ENCODE results near the gene TMCC3.
A peak's percentile ranks its signal among the peaks of the same experiment; 100 is the strongest.

Gene TMCC3

DNA sequence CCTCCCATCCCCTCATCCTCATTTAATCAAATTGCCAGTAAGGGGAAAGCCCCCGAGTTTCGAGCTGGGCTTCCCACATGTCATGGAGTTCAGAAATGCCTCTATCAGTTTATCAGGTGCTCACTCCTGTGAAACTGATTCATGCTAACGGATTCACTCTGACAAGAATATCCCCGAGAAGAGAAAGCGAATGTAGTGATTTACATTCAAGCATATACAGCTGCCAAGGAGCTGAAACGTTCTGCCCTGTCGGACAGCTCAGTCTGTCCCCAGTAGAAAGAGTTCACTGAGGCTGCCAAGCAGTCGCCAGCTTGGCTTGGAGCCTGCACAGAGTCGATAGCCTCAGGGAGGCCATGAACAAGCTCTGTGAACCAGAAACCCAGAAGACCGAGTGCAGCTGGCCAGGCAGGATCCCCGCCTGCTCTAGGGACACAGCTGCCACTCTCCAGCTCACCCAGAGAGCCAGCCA is 88.4 kb downstream of the TMCC3 start:
- peak; percentile 24 for DNase-seq

GRCh38 chr12:94560431-94561221 is 89.7 kb downstream of the TMCC3 start:
- peak; percentile 72 for DNase-seq

- DNase-seq: no peak
Measured at GRCh38 chr12:94558612-94559011, 91.7 kb downstream of the TMCC3 start.

GRCh38 chr12:94557746-94558295 is 92.5 kb downstream of the TMCC3 start:
- DNase-seq: no peak

DNA sequence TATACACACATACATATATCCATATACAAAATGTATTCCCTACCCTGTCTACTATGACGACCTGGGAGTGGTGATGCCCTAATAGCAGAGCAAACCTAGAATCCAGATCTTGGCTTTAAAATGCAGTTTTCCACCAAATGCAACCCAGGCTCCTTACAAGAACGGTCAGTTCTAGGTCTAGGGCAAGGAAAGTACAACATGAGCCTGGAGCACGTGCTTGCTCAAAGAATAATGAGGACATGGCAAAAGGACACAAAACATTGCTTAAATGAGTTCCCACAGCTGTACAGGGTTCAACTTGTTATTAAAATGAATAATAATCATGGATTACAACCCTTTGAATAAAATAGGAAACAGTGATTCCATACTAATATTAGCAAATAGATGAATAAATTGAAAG is 94.7 kb downstream of the TMCC3 start:
- no peak for DNase-seq

DNA sequence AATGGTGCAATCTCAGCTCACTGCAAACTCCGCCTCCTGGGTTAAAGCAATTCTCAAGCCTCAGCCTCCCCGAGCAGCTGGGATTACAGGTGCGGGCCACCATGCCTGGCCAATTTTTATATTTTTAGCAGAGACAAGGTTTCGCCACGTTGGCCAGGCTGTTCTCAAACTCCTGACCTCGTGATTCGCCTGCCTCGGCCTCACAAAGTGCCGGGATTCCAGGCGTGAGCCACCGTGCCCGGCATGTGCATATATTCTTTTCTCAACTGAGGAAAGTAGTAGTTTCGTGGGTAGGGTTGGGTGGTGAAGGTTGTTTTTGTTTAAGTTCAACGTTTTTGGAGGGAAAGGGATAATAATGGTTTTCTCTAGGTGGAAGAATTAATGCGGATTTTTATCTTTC is 96.5 kb downstream of the TMCC3 start:
- no peak for DNase-seq

DNA sequence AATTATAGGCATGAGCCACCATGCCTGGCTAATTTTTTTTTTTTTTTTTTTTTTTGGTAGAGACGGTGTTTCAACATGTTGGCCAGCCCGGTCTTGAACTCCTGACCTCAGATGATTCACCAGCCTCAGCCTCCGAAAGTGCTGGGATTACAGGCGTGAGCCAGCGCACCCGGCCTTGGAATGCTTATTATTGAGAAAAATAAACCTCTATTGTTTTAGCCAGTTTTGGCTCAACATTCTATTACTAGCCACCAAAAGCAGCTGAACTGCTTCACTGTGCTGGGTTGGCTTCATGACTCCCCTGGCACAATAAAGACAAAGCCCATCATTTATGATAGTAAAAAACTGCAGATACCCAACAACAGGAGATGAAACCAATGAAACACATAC is 97.2 kb downstream of the TMCC3 start:
- no peak for DNase-seq

- no peak for DNase-seq
Measured at GRCh38 chr12:94551810-94552209, 98.5 kb downstream of the TMCC3 start.

DNA sequence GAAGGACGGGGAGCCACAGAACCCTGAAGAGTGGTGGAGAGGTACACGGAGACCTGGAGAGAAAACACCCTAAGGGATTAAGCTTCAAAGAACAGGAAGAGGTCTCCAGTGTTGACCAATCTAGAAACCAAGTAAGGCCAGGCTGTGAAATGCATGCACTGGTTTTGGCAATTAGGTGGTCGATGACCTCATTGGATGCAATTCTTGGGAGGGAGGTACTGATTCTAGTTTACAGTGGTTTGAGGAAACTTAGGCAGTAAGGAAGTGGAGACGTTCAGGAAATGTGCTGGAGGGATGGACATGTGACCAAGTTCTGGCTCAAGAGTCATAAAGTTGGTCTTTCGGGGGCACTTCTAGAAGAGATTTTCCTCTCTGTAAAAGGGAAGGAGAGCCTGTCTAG is 99.4 kb downstream of the TMCC3 start:
- peak; percentile 25 for DNase-seq

- peak; percentile 38 for DNase-seq
Measured at GRCh38 chr12:94548833-94549232, 101.5 kb downstream of the TMCC3 start.

DNA sequence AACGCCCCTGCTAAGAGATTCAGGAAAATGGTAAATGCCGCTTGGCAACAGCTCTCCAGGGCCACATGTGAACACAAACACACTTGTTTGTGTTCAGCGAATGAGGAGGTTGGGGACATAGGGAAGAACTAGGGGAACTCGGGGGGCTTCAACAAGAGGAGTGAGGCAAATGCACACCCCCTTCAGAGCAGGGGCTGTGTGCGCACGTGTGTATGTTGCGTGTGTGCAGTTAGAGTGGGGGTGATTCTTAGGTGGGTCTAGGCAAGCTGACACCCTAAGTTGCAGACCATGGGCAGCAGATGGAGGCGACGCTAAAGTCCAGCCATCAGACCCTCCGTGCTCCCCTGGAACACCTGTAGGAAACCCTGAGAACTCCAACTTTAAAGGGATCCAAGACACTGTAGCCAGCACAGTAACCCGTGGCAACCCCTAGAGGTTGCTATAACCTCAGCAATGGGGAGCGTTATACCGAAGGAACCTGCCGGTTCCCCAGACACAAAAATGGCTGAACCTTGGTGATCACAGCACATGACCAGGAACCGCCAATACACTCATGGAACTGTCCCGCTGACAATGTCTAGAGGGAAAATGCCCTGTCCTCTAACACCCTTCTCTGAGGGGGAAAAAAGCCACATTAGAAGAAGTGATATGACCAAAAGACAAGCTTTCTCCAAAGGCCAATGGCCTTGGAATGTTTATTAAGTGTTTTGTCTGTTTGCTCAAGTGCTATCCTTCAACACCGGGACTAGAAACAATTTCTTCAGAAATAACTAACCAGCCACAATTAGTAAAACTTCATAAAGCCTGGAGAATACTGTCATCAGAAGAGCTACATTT is 104.2 kb downstream of the TMCC3 start:
- DNase-seq: peak; percentile 93

- DNase-seq: no peak
Measured at GRCh38 chr12:94544355-94544754, 106.0 kb downstream of the TMCC3 start.

GRCh38 chr12:94538318-94538717 is 112.0 kb downstream of the TMCC3 start:
- no peak for DNase-seq

DNA sequence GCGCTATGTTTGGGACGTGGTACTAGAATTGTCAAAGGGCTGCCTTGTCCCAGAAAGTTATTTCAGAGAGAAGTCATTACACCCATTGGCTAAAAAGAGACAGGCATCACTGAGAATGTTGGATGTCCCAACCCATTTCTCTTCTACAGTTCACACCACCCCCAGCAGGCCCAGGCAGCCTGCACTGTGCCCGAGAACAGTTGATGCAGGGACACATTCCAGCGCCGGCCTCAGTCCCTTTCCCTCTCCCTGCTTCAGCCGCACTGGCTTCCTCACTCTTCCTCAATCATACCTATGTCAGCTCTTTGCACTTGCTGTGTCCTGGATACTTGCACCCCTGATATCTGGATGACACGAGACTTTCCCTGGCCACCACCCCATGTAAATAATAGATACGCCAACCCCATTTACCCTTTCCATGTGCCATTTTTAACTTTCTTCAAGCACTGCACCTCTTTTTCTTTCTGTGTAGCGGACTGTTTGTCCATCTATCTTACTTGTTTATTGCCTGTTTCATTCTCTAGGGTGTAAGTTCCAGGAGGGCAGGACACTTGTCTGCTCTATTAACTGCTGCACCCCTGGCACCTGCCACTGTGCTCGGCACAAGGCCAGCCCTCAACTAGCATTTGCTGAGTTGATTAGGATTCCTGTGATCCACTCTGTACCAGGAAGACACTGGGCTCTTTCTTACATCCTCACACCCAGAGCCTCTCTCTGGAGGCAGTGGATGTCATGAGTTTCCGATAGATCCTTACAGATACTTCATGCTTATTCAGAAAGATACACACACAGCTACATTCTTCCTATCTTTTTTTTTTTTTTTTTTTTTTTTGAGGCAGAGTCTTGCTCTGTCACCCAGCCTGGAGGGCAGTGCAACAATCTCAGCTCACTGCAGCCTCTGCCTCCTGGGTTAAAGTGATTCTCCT is 114.1 kb downstream of the TMCC3 start:
- peak; percentile 52 for DNase-seq

- DNase-seq: peak; percentile 93
Measured at GRCh38 chr12:94535510-94535921, 114.8 kb downstream of the TMCC3 start.

- DNase-seq: peak; percentile 63
Measured at GRCh38 chr12:94534774-94535509, 115.4 kb downstream of the TMCC3 start.

GRCh38 chr12:94534278-94534677 is 116.1 kb downstream of the TMCC3 start:
- DNase-seq: peak; percentile 29

DNA sequence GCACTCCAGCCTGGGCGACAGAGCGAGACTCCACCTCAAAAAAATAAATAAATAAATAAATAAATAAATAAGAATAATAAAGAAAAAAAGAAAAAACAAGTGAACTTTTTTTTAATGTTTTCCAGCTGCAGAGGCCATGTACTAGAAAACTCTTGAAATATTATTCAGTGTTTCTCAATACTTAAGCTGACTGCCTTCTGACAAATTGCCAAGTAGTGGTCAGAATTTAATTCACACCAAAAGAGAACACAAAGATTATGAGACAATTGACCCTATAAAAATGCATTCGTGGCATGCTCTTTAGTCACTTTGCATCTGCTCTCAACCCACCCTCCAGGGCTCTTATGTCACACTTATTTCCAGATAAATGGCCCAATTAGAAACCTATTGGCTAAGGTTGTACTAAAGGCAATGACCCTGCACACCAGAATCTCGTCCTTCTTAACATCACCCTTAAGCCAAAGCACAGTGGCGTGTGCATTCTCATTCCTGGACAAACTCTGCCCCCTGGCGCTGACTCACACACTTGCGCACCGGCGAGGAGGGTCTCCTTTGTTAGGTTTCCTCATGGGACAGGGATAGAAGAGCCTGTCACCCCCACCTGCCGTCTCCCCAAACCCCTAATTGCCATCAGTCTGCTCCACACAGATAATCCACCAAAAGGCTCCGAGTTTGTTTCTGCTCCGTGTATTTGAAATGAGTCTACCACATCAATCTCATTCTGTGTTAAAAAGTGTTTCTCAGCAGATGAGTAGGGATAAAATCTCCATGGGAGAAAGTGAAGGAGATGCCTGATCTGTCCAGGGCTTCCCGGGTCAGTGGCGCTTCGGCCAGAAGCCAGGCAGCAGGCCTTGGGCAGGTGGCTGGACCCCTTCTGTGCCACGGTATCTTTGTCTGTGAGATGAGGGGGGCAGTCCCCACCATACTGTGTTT is 117.6 kb downstream of the TMCC3 start:
- DNase-seq: peak; percentile 91

- DNase-seq: no peak
Measured at GRCh38 chr12:94531196-94531720, 119.1 kb downstream of the TMCC3 start.

DNA sequence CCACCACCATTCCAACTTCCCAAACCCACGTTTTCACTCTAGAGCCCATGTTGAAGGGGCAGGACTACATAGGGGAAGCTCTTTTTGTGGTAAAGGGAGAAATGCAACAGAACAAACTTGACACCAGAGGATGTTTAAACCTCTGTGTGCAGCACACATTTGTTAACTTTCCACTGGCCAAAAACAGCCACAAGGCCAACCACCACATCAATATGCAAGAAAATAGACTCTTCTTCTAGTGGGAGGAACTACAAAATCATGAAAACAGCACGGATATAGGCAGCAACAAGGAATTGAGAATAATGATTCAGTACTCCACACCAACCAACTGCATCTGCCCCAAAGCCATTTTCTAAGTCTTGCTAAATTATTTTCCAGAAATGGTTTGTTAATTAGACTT is 124.4 kb downstream of the TMCC3 start:
- no peak for DNase-seq

Data from DMS53 (cell line).